ENCODE results near the gene HPSE2. TPM values are rescaled to one million over a fixed set of nuclear protein-coding genes. Genes with fewer than 3 reads are reported as not detected.
"Not testable (repeated sequence)": the region's sequence is repeated elsewhere in the genome, so short reads cannot be mapped to it uniquely, and the experiment has no call there.

Gene HPSE2
- polyA plus RNA-seq (2012; ENCODE audit: insufficient read depth, insufficient read length): not detected

DNA sequence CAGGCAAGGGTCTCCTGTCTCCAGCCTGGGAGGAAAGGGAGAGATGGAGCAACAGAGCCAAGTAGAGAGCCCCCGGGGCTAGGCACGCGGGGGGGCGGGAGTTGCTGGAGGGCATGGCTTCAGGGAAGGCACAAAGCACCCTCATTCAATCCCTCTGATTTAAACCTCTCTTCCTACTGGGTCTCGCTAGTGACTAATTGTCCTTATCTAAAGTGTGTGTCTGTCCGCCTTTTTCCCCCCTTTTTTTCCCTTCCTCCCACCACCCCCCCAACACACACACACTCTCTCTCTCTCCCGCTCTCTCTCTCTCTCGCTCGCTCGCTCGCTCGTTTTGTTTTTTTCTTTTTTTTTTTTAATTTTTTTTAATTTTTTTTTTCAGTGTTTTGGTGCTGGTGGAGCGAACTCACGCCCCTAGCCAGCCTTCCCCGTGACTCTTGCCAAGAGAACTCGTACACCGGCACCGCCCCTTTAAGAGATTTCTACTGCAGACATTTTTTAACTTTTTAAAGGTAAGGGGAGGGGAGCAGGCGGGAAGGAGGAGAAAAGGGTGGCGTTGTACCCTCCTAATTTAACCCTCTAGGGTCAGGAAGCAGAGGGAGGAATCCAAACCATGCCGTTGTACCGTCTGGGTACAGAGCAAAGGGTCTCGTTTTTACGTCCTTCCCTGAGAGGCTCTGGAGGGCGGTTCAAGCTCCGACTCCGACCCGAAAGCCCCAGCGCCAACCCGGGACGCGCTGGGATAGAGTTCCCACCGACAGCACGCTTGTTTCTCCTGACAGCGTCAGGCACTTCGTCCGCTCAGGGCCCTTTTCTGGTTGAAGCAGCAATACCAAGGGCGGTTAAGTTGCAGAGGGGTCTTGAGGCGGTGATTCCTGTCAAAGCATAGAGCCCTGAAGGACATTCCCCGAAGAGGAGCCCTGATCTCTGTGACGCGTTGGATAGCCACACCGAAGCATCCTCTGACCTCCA, at the start of gene HPSE2:
TSS of gene HPSE2 (minus strand) at position 195 of the 969 bp plus-strand sequence.
- H3K4me3 ChIP-seq (ENCODE audit: low read length): no peak within 1 kb of the TSS
- no peak for DNase-seq (ENCODE audit: low read depth, low spot score)

DNA sequence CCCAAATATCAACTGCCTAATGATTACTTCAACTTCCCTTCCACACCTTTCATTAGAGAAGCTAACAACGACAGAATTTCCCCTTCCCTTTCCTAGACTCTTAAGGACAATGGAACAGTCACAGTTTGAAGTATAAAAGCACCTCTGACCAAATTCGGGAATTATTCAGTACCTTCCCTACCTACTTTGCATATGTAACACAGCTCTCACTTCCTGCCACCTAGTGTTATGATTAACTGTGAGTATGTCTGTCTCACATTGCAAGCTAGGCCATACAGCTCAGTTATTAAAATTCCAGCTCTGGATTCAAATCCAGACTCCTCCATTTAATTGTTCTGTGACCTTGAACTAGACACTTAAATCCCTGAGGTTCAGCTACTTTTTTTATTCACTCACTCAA, 44.8 kb upstream of the HPSE2 start:
- H3K4me3 ChIP-seq (ENCODE audit: low read length): no peak overlapping the region
- DNase-seq (ENCODE audit: low read depth, low spot score): no peak

DNA sequence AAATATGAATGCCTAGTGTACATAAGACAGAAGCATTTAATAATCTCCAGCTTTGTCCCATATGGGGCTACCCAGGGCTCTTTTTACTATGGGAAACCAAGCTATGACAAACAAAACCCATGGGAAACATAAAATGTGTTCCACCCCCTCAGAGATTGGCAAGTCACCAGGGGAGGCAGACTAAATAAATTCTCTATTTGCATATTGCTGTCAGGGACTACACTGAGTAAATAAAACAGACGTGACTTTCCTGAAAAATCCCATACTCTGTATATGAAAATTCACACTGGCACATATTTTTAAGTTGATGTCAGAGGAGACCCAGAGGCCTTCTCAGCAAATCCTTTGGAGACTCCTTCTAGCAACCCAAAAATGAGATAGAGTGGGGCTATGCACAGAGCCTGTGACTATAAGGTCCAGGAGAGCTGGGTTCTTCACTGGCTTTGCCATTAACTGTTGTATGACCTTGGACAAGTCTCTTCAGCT, 44.0 kb upstream of the HPSE2 start:
- H3K4me3 ChIP-seq (ENCODE audit: low read length): no peak overlapping the region
- no peak for DNase-seq (ENCODE audit: low read depth, low spot score)

DNA sequence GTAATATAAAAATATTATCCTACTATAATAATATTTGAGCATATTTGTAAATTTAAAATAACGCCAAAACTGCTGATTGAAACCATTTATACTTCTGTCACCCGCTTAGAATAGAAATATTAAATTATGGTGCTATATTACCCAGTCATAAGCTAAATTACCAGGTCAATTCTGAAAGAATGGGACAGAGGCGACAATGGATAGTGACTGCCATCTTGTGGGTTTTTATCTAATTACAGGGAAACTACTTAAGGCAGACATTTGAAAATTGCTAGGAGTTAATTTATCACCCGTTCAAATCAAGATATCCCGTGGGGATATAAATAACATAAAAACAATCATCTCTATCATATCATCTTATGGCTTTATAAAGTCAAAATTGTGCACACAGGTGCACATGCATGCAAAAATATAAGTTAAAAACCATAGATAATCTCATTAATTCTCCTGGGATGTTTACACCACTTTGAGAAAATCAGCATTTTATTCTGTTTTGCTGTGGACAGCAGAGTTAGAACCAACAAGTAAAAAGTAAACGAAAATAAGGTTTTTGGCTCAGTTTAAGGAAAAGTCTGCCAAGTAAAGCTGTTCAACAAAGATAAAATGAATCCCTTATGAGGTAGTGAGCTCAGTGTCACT, 41.3 kb upstream of the HPSE2 start:
- no peak overlapping the region for H3K4me3 ChIP-seq (ENCODE audit: low read length)
- no peak for DNase-seq (ENCODE audit: low read depth, low spot score)

DNA sequence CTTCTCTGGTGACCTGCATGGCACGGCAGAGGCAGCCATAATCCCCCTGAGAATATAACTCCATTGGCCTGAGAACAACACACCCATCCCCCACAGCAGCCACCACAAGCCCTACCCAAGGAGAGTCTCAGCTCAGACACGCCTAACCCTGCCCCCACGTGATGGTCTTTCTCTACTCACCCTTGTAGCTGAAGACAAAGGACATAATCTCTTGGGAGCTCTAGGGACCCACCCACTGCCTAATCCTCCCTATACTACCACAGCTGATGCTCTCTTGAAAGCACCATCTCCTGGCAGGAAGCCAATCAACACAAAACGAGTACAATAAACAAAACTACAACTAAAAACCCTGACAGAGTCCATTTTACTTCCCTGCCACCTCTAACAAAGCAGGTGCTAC, 30.7 kb upstream of the HPSE2 start:
- DNase-seq (ENCODE audit: low read depth, low spot score): no peak
- H3K4me3 ChIP-seq (ENCODE audit: low read length): no peak overlapping the region

DNA sequence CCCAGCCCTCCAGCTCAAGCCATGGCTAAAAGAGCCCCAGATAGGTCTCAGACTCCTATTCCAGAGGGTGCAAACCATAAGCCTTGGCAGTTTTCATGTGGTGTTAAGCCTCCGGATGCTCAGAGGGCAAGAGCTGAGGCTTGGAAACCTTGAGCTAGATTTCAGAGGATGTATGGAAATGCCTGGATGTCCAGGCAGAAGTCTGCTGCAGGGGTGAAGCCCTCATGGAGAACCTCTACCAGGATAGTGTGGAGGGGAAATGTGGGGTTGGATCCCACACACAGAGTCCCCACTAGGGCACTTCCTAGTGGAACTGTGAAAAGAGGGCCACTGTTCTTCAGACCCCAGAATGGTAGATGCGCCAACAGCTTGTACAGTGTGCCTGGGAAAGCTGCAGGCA, 13.2 kb upstream of the HPSE2 start:
- no peak overlapping the region for H3K4me3 ChIP-seq (ENCODE audit: low read length)
- no peak for DNase-seq (ENCODE audit: low read depth, low spot score)

DNA sequence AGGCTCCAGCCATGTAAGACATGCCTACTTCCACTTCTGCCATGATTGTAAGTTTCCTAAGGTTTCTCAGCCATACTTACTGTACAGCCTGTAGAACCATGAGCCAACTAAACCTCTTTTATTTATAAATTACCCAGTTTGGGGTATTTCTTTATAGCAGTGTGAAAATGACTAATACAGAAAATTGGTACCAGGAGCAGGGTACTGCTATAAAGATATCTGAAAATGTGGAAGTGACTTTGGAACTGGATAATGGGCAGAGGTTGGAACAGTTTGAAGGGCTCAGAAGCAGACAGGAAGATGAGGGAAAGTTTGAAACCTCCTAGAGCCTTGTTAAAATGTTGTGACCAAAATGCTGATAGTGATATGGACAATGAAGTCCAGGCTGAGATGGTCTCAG, 12.2 kb upstream of the HPSE2 start:
- H3K4me3 ChIP-seq (ENCODE audit: low read length); DNase-seq (ENCODE audit: low read depth, low spot score): not testable (repeated sequence)

DNA sequence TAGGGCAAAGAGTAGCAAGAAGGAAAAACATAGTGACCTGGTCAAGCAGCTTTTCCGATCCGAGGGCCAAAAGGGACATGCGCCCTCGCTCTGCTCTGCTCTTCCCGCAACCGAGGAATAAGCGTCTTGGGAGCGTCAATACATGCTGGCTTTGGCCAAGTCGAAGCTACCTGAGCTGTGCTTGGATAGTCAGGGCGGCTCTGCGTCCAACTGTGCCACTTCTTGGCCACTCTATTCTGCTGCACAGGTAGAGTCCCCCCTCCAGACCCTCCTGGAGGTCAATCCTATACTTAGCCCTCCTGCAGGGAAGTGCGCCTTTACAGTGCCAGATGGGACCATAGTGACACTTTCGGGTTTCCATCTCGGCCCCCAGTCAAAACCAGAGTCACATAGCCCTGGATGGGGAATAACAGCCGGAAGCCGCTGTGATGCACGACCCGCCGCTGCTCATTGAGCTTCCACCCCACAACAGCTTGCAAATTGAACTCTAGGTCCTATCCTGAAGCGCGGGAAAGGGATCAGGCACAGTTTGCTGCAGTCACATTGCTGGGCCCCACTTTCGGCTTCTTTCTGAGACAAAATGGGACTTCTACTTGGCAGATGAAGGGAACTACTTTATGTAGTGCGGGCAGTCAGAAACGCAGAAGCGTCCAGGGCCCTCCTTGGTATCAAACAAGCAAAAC, 1.1 kb upstream of the HPSE2 start:
- no peak overlapping the region for H3K4me3 ChIP-seq (ENCODE audit: low read length)

DNA sequence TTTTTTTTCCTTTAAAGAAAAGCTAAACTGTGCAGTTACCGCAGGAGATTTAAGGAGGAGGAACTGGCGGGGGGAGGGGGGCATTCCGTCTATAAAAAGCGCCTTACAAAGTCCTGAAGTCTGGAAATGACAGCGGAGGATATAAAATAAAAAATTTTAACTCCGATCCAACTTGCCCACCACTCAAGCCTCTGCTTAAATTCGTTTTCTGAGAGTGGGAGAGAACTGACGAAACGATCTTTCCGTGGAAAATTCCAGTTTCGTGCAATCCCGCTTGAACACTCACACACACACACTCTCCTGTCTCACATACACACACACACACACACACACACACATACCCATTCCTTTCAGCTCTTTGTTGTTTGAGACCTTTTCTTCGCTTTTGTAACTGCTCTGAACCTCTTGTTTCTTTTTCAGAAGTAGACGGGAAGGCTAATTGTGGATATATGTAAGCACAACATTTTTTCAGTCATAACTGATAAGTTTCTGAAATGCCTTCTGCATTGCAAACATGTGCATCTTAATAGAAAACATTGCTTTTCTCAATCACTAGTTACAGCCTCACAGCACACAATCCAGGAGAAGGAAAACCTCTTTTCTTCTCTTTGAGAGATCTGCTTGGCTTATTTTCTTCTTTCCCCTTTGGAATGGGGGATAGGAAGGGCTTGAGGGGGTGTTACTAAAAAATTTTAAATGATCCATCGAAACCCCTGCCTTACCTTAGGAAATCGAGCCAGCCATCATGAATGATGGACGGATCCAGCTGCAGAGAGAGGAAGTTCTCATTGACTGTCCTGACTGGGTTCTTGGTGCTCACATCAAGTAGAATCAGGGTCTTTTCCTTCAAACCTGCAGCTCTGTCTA, 628 bp downstream of the HPSE2 start:
- no peak for DNase-seq (ENCODE audit: low read depth, low spot score)
- H3K4me3 ChIP-seq (ENCODE audit: low read length): no peak overlapping the region

More for the DNA sequence above, 1.1 kb upstream of the HPSE2 start:
- no peak for DNase-seq (ENCODE audit: low read depth, low spot score)

DNA sequence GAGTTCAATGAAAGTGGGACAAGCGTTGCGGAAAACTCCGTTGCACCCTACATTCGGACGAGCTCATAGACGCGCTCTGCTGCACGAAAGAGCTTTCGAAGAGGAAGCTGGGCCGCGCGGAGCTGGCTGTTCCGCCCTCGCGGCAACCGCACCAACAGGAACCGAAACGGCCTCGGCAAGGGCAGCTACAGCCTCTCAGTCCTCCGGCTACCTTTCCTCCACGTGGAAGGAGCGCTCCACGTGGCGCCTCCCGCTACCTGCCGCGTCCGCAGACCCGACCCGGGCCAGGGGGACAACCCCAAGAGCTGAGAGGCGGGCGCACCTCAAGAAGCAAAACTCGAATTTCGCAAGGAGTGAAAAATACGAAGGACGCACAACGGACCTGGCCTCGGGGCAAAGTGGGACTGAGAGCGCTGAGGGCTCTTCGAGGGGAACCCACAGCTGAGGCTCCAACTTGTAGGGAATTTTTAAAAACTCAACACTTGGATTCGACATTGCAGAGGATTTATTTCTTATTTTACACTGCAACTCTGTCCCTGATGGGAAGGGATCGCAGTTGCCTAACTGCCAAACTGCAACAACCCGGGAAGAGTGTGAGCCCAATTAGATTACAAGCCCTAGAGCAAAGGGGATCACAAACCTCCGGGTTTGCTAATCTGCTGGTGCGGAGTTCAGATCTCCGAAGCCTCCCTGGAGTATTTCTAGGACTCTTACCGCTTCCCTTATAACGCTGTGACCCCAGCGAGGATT, 1.4 kb downstream of the HPSE2 start:
- no peak overlapping the region for H3K4me3 ChIP-seq (ENCODE audit: low read length)
- DNase-seq (ENCODE audit: low read depth, low spot score): no peak

DNA sequence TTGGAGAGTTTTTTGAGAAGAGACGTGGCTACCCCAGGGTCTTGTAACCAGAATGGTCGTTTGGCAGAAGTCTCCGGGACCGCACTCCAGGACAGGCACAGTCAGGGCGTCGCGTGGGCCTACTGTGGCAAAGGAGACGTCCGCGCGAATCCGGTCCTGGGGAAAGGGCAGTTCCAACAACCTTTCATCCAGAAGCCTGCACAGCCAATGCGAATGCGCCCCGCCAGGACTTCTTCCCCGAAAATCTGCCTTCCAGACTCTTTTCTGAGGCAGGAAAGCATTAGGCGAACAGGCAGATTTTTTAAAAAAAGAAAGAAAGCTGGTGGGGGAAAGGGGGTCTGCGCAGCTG, 2.0 kb downstream of the HPSE2 start:
- no peak overlapping the region for H3K4me3 ChIP-seq (ENCODE audit: low read length)
- DNase-seq (ENCODE audit: low read depth, low spot score): no peak

DNA sequence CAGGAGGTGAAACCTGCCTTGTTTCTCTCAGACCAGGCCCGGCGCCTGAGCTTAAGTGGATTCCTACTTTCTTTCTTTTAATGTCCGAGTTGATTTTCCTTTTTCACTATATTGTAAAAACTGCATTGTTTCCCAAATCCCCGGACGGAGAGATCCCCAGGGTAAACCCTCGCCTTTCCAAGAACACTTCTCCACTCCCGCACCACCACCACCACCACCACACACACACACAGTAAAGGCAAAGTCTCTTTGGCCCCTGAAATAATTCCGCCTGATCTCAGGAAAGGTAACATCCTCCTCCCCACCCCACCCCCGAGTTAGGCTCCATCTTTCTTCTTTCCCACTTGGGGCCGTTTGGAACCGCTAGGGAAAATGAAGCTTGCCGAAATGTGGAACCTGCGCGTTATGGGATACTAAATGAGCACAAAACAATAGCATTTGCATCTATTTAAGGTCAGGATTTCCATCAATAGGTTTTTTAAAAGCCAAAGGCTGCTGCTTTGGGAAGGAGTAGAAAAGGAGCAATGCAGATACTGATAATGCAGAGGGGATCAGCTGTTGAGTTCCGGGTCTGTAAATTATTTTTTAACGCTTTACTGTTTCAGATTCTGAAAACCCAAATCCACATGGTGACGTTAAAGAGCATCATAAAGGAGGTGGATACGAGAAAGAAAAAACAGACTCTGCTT, 2.5 kb downstream of the HPSE2 start:
- no peak for DNase-seq (ENCODE audit: low read depth, low spot score)
- no peak overlapping the region for H3K4me3 ChIP-seq (ENCODE audit: low read length)

DNA sequence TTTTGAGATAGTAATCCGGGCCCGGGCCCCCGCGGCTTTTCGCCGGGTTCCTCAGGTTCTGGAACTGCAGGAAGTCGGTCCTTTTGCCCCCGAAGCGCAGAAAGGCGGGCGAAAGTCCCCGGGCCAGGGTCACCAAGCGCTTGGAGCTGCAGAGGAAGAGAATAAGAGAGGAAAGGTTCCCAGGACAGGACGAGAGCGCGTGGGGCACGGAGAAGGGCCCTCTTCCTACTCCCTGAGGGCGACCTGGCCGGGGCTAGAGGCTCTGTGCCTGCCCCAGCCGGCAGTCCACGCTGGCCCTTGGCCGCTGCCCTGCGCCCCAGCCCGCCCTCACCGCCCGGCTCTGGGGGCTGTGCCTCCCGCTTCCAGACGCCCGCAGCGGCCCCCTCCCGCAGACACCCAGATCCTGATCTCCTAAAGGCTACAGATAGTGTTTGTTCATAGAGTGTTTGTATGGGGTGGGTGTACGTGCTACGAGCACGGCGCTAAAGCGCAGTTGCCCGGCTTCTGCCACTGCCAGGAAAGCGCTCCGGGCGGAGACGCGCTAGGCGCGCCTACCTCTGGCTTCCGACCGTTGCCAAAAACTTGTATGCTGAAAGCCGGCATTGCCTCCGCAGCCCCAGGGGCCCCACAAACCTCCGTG, 3.2 kb downstream of the HPSE2 start:
- no peak overlapping the region for H3K4me3 ChIP-seq (ENCODE audit: low read length)
- DNase-seq (ENCODE audit: low read depth, low spot score): no peak

DNA sequence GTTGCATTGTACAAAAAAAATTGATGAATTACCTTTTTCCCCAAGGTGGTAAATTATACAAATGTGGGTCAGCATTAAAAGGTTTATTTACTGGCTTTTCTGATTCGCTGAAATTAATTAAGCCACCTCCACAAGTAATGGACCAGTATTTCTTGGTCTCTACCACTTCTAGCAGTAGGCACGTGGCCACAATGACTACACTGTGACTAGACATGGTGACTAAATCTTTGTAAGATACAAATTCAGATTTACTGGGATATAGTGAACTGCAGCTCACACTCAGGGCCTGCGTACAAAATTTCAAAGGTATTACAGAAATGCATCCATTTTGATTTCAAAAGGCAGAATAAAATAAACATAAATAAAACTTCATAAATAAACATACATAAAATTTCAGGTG, 10.9 kb downstream of the HPSE2 start:
- no peak overlapping the region for H3K4me3 ChIP-seq (ENCODE audit: low read length)
- no peak for DNase-seq (ENCODE audit: low read depth, low spot score)

DNA sequence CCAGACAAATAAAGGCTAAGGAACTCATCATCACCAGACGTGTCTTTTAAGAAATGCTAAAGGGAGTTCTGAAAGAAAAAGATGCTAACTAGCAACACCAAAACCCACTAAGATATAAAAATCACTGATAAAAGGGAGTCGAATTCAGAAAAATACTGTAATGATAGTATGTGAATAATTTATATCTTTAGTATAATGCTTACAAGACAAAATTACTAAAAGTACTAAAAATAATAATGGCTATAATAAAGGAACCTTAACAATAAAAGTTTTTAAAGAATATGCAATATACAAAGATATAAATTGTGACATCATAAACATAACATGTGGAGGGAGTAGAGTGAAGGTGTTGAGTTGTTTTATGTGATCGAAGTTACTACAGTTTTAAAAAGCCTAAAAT, 28.3 kb downstream of the HPSE2 start:
- no peak overlapping the region for H3K4me3 ChIP-seq (ENCODE audit: low read length)
- no peak for DNase-seq (ENCODE audit: low read depth, low spot score)

DNA sequence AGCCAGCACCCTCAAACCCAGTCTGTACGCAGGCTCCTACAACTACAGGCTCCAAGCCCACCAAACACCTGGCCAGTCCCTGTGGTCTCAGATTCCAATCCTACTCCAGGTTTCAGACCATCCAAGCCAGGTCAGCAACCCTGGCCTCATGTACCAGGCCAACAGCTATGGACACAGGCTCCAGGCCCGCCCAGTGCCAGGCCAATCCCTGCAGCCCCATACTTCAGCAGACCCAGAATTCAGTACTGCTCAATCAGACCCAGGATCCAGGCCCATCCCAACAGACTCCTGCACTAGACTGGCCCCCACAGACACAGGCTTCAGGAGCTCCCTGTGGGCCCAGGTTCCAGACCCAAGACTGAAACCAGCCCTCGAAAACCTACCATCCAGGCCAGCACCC, 32.3 kb downstream of the HPSE2 start:
- no peak for DNase-seq (ENCODE audit: low read depth, low spot score)
- H3K4me3 ChIP-seq (ENCODE audit: low read length): no peak overlapping the region

DNA sequence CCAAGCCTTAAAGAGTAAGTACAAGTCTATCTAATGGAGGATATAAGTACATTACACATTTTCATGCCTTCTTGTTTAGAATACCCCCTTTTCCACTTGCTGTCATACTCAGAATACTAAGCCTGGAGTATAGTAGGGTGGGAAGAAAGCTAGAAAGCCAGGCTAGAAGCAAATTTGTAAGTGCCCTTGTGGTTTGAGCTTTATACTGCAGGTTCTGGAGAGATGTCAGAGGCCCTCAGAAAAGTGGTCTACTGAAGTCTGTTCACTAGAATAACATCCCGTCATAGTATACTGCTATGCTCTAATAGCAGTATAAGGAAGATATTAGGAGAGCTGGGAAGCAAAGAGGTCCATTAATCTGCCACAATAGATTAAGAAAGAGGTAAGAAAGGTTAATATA, 62.7 kb downstream of the HPSE2 start:
- no peak overlapping the region for H3K4me3 ChIP-seq (ENCODE audit: low read length)
- DNase-seq (ENCODE audit: low read depth, low spot score): no peak
